Stimulated activated CD8-positive, alpha-beta memory T cell treated with anti-CD3 and anti-CD28 coated beads, Interleukin-7, amount 100 ng/mL, for 1 hour (primary cell): Measurements from ENCODE around the gene GLIS1.
"Not testable (repeated sequence)": the region's sequence is repeated elsewhere in the genome, so short reads cannot be mapped to it uniquely, and the experiment has no call there.

Experiments used
- DNase-seq, 2 donors: peaks; one replicate each; pipeline ENCODE4 v3.0.0-alpha.2; 2020; ENCODE audit warnings: low read depth in 2 of 2

GLIS1 gene

DNA sequence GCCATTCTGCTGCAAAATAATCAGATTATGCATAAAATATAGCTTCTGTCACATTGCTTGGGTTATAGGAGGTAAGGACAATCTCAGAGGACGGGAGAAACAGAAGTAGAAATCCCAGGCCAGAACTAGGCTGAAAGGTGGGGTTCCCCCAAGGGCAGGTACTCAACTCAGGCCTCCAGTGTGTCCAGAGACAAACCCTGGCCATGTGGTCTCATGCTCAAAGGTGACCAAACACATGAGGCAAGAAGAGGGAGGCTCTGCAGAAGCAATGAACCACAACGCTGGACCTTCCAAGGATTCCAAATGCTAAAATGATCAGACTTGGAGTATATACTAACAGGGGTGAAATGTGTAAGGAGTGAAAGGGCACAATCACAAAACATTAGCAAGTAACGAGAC lies 176.0 kb downstream of the GLIS1 start:
- no peak for DNase-seq

DNA sequence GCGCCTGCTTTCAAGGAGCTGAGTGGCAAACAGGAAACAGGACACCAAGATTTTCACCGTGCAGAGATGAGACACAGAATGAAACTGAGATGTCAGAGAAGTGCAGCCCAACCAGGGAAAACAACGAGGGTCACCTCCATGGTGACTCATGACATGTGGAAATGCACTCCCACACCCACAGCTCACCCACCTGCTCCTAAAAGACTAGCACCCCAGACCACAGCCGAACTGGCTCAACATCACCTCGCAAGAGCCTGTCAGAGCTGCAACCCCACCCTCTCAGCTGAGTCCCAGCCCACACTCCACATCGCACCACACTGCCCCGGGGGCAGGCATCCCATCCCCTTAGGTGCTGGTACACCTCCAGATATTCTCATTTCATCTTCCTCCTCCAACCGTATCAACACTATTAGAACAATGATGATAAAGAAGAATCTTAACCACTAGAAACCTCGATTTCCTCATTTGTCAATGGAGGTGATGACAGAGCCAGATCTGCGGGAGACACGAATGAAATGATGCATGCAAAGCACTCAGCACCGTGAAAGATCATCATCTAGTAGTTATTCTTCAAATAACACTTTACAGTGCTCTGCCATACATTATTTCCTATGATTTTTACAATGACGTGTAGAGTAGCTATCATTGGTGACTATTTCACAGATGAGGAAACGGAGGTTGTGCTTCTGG lies 176.5 kb downstream of the GLIS1 start:
- DNase-seq: no peak

DNA sequence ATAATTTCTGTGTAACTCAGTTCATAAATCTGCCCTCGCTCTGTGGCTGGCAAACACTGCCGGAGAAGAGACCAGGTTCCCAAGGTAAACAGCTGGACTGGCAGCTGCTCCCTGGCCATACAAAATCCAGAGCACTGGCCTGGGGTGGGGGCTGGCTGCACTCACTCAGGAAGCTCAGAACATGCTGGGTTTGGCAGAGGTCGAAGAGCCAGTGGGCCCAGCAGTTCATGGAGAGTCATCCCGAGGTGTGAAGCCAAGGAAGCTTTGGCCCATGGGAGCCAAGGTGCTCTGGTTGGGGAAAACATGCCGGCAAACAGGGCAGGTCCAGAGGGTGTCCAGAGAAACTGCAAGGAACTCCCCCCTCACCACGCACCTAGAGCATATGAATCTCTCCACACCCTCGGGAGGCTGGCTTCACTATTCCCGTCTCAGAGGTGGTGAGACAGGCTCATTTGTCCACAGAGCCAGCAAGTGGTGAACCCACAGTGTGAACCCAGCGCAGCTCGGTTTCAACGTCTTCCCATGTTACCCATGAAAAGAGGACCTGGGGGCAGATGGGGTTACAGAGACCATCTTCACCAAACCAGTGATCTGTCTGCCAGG lies 177.4 kb downstream of the GLIS1 start:
- no peak for DNase-seq

DNA sequence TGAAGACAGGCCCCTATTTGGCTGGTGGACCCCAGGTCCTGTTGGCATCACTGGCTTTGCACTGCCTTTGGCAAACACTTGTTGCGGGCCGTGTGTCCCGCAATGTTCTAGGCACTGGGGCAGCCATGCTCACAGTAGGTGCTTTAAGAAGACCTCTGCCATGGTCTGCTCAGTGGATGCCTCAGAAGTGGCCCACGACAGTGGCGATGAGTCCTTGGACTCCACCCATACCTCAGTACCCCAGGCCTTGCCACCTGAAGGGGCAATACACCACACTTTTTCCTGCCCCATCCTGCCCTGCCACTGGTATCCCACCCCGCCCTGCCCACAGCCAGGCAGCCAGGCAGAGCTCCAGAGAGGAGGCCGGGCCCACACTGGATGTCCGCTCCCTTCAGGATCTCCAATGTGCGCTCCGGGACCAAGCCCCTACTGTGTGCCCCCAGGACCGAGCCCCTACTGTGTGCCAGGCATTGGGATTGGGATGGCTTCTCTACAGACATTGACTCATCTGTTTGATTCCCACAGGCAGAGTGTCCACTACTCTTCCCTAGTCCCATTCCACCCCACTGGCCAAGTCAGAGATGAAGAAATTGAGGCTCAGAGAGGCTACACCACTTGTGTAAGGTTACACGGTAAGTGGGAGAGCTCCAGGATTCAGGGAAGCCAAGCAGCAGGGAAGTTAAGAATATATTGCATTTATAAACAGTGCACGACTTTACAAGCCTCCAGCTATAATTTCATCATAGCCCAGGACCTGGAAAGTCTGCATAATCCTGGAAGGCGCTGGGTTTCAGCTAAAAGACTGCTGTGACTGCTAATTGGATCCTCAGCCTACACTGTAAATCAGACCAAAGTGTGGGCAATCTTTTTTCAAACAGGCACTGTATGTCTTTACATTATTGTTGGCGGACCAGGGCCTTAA lies 178.1 kb downstream of the GLIS1 start:
- DNase-seq: no peak

DNA sequence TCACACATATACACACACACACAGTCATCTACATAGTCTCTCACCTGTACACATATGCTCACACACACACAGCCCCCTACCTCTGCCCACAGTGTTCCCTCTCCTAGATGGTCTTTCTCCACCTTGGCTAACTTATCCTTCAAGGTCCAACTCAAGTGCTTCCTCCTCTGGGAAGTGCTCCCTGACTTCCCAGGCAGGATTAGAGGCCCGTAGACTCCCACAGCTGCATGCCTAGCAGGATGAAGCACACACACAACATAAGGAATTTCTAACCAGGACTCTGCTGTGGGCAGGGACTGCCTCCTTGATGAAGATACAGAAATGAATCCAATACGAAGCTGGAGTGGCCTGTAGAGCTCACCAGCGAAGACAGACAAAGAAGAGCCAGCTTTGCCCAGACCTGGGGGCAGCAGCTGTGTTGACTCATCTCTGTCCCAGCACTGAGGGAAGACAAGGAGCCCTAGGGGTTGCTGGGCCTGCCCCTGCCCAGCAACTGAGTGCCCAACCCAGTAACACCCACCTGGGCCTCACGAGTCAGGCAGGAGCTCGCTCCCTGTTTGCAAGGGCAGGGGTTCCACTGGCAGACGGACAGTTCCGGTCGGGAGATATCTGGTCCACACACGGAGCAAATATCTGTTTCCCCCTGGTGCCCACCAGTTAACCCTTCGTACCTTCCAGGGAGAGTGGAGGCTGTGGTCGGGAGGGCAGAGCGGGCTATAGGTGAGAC lies 178.9 kb downstream of the GLIS1 start:
- no peak for DNase-seq

DNA sequence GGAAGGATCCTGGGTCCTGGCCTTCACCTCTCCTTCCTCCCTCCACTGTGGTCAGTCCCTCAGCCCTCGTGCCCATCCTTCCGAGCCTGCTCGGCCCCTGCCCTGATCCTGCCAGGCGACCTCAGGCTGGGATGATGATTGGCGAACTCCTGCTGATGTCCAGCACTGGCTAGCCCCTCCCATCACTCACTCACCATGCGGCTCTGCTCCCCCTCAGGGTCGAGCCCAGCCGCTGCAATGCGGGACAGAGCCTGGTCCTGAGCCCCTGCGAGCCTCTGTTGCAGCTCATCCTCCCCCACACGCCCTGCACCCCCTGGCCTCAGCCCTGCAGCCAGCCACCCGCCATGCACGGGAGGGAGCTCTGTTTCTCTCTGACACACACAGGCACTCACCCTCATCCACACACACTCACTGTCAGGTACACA lies 179.6 kb downstream of the GLIS1 start:
- DNase-seq: no peak

DNA sequence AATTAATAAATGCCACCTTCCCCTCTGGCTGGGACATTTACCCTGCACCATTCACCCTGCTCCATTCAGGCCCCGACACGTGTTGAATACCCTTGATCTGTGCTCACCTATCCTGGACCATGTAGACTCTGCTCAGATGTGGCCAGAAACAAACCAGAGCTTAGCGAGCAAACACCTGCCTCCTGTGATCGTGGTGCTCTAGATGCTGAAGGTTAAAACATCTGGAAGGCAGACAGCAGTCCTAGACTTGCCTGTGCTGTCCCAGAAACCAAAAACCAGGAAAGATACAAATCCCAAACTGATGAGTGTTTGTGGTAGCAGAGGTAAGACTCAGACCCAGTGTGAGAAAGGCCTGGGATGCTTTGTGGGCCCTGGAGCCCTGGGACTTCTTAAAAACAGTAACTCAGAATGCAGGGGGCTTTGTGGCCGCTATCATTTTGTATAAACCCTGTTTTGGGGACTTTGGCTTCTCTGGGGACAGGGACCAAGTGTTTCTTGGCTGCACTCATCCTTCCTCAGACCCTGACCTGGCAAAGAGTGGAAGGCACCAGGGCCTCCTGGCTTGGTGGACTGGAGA lies 180.1 kb downstream of the GLIS1 start:
- DNase-seq: no peak

DNA sequence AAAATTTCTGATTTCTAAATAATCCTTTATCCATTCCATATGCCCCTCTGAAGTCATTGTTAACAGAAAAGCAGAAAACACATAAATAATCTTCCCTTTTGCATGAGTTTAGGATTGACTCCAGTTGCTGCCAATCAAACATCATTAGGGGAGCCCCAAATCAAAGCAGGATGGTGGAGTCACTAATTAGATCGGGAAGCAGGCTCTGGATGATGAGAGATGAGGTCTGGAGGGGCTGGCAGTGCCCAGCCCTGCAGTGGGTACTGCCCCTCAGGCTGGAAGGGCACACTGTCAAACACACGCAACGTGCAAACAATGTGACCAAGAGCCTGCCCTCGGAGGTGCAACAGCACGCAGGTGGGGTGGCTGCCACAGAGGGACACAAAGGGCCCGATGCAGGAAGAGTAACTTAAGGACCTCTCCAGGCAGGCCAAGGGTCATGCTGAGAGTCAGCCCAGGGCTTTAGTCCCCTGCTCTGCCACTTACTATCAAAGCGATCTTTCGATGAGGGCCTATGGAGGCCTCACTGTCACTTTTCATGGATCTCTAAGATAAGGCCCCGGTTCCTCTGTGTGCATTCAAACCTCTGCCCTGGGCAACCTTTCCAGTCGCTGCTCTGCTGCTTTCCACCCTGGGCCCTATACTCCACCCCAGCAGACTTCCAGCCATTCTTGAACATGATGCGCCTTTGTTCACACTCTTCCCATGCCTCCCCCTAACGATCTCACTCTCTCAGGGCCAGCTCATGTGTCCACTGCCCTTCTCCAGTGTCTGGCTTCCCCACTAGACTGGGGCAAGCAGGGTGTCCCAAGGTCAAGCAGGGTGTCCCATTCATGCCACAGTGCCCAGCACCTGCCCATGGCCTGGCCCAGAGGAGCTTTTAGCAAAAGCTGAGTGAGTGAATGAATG lies 180.9 kb downstream of the GLIS1 start:
- DNase-seq: no peak

DNA sequence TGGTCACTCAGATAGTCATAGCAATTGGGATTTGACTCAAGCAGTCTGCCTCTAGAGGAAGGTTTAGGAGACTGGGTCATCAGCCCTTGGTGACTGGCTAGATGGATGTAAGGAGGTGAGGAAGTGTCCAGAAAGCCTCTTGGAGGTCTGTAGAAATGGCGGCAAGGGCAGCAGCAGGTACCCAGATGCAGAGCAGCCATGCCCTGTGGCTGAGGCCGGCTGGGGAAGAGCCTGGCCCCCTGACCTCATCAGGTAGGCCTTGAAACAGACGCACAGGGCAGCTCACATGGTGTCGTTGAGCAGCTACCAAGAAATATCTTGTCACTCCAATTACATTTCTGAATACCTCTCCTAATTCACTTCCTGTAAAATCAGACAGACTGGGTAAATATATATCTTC lies 181.6 kb downstream of the GLIS1 start:
- DNase-seq: no peak

DNA sequence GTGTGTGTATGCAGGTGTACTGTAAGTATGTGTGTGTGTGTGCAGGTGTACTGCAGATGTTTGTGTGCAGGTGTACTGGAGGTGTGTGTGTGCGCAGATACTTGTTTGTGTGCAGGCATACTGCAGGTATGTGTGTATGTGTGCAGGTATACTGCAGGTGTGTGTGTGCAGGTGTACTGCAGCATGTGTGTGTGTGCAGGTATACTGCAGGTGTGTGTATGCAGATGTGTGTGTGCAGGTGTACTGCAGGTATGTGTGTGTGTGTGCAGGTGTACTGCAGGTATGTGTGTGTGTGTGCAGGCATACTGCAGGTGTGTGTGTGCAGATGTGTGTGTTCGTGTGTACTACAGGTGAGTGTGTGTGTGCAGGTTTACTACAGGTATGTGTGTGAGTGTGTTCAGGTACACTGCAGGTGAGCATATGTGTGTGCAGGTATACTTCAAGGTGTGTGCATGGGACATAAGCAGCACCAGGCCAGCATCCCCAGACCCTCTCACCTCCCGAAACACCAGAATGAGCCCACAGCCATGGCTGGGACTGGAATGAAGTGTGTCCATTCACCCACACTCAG lies 182.2 kb downstream of the GLIS1 start:
- DNase-seq: no peak

DNA sequence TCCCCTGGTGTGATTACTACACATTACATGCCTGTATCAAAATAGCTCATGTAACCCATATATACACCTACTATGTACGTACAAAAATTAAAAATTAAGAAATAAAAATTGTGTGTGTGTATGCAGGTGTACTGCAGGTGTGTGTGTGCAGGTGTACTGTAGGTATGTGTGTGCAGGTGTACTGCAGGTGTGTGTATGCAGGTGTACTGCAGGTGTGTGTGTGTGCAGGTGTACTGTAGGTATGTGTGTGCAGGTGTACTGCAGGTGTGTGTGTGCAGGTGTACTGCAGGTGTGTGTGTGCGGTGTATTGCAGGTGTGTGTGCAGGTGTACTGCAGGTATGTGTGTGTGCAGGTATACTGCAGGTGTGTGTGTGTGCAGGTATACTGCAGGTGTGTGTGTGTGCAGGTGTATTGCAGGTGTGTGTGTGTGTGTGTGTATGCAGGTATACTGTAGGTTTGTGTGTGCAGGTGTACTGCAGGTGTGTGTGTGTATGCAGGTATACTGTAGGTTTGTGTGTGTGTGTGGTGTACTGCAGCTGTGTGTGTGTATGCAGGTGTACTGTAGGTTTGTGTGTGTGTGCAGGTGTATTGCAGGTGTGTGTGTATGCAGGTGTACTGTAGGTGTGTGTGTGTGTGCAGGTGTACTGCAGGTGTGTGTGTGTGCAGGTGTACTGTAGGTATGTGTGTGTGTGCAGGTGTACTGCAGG lies 183.2 kb downstream of the GLIS1 start:
- DNase-seq: not testable (repeated sequence)

DNA sequence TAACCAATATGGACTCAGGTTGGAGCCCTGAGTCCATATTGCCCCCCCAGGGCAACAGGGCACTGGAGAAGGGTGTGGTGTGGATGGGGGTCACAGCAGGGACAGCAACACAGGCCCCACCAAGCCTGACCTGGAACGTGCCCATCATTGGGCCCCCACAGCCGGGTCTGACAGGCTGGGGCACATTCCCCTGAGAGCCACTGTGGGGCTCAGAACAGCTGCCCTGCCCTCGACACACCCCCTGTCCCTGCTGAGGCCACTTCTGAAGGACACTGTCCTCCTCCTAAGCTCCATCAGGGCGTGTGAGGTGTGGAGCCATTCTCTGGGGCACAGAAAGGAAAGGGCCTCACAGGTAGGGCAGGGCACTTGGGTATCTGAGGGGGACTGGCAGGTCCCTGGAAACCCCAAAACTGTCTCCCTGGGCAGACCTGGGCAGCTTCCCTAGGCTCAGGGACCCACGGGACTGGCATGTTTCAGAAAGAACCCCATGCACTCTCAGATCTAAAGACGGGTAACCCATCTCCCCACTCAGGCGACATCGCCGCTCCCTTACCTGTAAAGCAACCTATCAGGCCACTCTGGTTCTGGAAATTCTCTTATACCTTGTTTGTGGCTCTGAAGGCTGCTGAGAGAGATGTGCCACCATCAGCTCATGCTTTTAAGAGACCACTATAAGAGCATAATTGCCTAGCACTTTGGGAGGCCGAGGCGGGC lies 184.2 kb downstream of the GLIS1 start:
- no peak for DNase-seq

DNA sequence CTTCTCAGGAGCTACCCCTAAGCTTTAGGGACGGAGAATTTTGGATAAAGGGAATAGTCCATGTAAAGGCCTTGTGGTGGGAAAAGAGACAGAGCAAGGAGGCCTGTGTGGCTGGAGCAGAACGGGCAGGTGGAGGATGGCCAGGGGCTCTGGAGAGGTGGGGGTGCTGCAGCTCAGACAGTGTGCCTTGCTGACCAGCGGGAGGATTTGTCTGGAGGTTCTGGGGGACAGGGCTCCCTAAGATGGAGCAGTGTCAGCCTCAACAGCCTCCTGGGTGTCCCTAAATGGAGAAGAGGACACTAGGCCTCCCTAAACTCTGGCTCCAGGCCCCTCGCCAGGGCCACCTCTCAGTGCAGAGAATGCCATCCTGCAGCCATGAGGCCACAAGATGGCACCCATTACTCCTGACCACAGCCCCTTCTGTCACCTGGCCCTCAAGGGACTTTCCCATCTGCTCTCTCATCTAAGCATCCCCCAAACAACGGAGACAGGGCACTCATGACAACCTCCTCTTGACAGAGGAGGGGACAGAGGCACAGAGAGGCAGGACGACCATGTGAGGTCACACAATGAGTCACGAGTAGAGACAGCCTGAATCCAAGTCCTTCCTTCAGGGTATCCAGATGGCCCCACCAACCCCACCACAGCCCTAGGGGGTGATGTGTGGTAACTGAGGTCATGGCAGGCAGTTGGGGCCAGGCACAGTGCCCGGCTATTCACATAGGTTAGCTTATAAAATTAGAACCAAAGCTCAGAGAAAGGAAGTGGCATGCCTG lies 185.0 kb downstream of the GLIS1 start:
- no peak for DNase-seq

DNA sequence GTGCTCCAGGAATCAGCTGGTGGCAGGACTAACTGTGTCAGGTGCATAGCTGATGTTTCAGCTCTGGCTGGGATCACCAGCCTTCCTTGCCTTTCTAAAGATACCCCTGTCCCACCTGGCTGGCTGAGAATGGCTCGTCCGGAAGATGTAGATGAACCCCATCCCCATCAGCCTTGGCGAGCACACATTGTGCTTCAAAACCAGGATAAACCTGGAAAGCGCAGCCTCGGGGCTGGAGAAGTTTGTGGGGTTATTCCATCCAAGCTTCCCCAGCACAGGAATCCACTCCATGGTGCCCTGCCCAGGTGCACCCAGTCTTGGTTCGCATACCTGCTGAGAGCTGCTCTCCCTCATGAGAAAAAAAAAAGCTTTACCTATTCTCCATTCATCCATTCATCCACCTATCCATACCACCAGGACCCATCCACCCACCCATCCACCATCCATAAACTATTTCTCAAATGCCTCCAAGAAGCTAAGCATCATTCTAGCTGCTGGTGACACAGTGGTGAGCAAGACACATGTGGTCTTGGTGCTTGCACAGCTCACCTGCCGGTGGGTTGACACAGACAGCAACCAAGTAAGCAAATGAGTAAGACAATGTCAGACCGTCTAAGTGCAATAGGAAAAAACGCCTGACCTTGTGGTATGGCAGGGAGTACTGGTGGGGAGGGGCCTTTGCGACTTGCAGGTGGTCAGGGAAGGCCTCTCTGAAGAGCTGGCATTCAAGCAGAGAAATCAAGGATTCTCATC lies 185.8 kb downstream of the GLIS1 start:
- DNase-seq: no peak

DNA sequence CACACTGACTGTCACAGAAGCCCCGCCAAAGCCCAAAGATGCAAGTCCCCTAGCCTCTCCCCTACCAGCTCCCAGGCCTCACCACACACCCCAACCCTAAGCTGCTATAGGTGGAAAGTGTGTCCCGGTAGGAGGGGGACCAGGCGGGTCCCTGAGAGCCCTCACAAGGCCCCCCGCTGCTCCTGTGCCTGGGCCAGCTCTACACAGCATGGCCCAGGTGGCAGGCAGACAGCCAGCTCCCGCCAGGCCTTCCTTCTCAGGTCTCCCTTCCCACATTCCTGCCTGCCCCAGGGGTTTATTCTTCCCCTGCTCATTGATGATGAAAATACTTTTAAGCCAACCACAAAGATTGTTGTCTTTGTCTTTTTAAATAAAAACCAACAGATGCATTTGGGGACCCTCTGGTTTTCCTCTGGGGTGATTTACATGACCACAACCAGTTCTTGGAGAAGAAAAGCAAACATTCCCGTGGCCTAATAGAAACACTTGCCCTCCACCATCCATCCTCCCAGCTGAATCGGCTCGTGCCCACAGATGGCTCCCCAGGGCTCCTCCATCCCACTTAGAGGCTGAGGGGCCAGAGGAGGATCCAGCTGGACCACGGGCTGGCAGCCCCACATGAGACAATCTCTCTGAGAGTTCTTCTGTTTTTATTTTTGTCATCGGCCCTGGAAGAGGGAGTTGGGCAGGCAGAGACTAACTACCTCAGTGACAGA lies 186.7 kb downstream of the GLIS1 start:
- no peak for DNase-seq

DNA sequence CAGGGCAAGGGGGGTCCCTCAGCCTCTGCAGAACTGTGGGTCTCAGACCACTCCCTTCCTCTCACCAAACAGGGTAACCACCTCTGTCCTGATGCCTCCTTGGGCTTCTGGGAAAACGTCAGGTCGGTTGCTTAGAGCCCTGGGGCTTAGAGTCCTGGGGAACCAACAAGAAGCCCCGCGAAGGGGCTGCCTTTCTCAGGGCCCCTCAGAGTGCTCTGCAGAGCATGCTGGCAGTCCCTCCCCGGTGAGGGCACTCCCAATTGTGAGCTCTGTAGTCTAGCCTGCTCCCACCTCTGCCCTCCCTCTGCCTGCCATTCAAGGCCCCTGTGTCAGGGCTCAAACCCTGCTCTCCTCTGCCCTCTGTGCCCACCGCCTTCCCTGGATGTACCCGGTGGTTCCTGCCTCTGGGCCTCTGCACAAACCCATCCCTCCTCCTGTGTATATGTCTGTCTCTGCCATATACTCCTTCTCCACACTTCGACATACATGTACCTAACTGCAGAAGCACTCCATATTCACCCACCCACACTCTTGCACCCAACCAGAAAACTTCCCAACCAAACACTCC lies 187.5 kb downstream of the GLIS1 start:
- no peak for DNase-seq
